ENCODE measurements around the gene ATPAF1. TPM values are rescaled to one million over a fixed set of nuclear protein-coding genes. Genes with fewer than 3 reads are reported as not detected.

Gene ATPAF1
- total and polyA plus RNA-seq, 12 donors = 104 to 225 (median 139) TPM

DNA sequence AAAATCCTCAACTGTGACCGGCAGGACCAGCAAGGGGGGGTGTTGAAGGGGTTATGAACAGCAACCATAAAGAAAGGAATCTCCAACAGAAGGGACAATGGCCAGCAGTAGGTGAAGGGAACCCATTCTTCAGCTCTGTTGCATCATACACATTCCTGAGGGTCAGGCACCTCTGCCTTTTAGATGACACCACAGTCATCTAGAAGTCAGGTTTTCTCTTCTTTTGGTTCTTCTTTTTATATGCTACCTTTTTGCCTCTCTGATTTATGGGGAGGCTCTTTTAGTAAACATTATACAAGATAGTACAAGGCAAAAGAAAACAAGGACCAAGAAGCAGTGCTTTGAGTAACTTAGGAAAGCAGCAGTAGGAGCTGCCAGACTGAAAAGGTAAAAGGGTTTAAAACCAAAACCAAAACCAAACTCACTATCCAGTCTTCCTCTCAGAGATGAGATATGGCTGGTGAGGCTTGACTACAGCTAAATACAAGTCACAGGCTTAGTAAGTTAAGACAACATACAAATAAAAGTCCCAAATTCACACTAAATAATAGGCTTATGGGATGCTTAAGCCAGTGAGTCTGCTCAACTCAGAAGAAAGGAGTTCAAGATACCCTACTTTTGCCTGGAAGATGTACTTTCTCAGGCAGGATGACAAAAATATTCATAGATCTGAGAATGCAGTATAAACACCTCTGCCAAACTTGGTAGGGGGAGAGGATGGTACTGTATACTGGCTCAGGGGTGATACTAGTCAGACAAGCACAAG, 7.6 kb upstream of the ATPAF1 start:
- Histone ChIP-seq H3K27me3 (no peaks in the 10 kb centered on the region), H3K36me3 (replicated peaks in 1 of 2) (peaks cover 0 to 24% of the 10 kb centered on the region in 2 donors), H3K27ac (peak overlapping the region in 1 of 5 donors; percentile 15), H3K4me3 (no peak overlapping the region), H3K9me3 (replicated peaks in 1 of 3) (no peaks in the 10 kb centered on the region), H3K4me1 (replicated peaks in 1 of 2) (no peaks in the 10 kb centered on the region)
- WGBS, 4 donors = 85 to 100% (median 86%) methylated on average over 1 of the region's 1 CpG
- no peak for TF ChIP-seq POLR2A (IDR thresholded peaks at IDR 0.05)
- TF ChIP-seq, protein P1, sequence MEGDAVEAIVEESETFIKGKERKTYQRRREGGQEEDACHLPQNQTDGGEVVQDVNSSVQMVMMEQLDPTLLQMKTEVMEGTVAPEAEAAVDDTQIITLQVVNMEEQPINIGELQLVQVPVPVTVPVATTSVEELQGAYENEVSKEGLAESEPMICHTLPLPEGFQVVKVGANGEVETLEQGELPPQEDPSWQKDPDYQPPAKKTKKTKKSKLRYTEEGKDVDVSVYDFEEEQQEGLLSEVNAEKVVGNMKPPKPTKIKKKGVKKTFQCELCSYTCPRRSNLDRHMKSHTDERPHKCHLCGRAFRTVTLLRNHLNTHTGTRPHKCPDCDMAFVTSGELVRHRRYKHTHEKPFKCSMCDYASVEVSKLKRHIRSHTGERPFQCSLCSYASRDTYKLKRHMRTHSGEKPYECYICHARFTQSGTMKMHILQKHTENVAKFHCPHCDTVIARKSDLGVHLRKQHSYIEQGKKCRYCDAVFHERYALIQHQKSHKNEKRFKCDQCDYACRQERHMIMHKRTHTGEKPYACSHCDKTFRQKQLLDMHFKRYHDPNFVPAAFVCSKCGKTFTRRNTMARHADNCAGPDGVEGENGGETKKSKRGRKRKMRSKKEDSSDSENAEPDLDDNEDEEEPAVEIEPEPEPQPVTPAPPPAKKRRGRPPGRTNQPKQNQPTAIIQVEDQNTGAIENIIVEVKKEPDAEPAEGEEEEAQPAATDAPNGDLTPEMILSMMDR (IDR thresholded peaks at IDR 0.05) = no peak
- intact Hi-C loops (cut with DNase I) = no loop called here
- no peak for DNase-seq

DNA sequence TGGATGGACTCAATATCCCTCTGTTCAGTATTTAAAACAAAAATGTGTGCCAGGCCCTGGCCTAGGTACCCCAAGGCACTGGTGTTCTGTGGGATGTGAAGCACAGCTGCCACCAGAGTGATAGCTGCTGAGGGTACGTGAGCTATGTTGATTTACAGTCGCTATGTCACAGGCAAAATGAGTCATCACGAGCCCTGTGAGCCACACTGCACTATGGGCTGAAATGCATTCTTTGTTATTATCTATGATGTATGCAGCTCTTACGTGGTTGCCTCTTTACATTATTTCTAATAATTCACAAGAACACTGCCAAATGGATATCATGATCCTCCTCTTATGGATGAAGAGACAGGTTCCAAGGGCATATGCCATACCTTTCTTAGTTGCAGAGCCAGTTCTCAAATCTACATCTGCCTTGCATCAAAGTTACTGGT, 5.6 kb upstream of the ATPAF1 start:
- peaks cover 0 to 15% of the 10 kb centered on the region in 2 donors for H3K36me3 ChIP-seq (replicated peaks in 1 of 2)
- H3K4me3 ChIP-seq = no peak overlapping the region
- DNase-seq = peak in 2 of 7 donors; percentile 7 to 23
- no peaks in the 10 kb centered on the region for H3K4me1 ChIP-seq (replicated peaks in 1 of 2)
- no peaks in the 10 kb centered on the region for H3K9me3 ChIP-seq (replicated peaks in 1 of 3)
- TF ChIP-seq, protein P1 (IDR thresholded peaks at IDR 0.05) = no peak
- TF ChIP-seq POLR2A (IDR thresholded peaks at IDR 0.05) = no peak
- H3K27ac ChIP-seq = no peak overlapping the region
- H3K27me3 ChIP-seq = no peaks in the 10 kb centered on the region
- intact Hi-C loops (cut with DNase I) = no loop called here
- WGBS, 4 donors = 35 to 65% (median 48%) methylated on average over 4 of the region's 4 CpGs

DNA sequence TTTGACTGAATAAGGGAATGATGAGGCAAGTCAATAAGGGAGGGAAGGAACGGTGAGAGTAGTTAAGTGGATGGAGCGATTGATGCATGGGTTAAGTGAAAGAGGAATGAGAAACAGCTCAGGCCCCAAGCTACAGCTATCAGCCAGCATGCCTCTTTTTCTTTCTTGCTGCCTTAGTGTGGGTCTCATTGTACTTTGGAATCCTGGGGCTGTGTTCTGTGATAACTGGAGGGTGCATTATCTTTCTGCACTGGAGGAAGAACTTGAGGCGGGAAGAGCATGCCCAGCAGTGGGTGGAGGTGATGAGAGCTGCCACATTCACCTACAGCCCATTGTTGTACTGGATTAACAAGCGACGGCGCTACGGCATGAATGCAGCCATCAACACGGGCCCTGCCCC, 4.5 kb upstream of the ATPAF1 start:
- intact Hi-C loops (cut with DNase I) = no loop called here
- H3K36me3 ChIP-seq (replicated peaks in 1 of 2) = peaks cover 0 to 7% of the 10 kb centered on the region in 2 donors
- WGBS, 4 donors = 67 to 84% (median 81%) methylated on average over 6 to 8 of the region's 8 CpGs
- no peaks in the 10 kb centered on the region for H3K27me3 ChIP-seq
- H3K4me3 ChIP-seq = no peak overlapping the region
- TF ChIP-seq, protein P1 (IDR thresholded peaks at IDR 0.05) = no peak
- TF ChIP-seq POLR2A (IDR thresholded peaks at IDR 0.05) = no peak
- no peak overlapping the region for H3K27ac ChIP-seq
- no peaks in the 10 kb centered on the region for H3K9me3 ChIP-seq (replicated peaks in 1 of 3)
- DNase-seq = no peak
- no peaks in the 10 kb centered on the region for H3K4me1 ChIP-seq (replicated peaks in 1 of 2)

DNA sequence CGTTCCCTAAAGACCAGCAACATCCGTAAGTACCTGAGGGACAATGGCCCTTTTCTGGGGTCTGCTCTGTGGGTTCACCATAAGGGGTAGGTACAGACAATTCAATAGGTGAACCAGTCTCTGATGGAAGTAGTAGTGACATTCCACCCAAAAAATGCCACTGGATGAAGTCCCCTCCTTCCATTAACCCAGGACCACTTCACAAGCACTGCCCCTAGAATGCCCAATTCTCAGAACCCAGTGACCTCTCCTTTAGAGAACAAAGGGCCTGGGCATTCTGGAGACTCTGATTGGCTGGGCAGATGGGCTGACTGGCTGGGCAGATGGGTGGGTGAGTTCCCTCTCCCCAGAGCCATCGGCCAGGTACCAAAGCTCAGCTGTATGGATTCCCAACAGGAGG, 3.4 kb upstream of the ATPAF1 start, which contains the start of gene TEX38:
TEX38 (plus strand) TSS at position 301 of the 400 bp plus-strand sequence; CDS start at position 382, 81 bp downstream.
- intact Hi-C loops (cut with DNase I) = no loop called here
- Histone ChIP-seq H3K27me3 (no peaks in the 10 kb centered on the region), H3K4me3 (no peak within 1 kb of the TSS), H3K9me3 (replicated peaks in 1 of 3) (no peaks in the 10 kb centered on the region), H3K36me3 (replicated peaks in 1 of 2) (no peaks in the 10 kb centered on the region), H3K4me1 (replicated peaks in 1 of 2) (peaks cover 8 to 10% of the 10 kb centered on the region in 2 donors), H3K27ac (no peak within 1 kb of the TSS)
- no peak for DNase-seq
- WGBS, 4 donors = 91 to 100% (median 95%) methylated on average over 2 to 3 of the region's 3 CpGs
- TF ChIP-seq, protein P1 (IDR thresholded peaks at IDR 0.05) = no peak
- no peak for TF ChIP-seq POLR2A (IDR thresholded peaks at IDR 0.05)

Data from adrenal gland (tissue), 12 donors.